GM10266 (cell line): ENCODE data around the gene HECW1.

Experiments used
- DNase-seq: peaks from one replicate; pipeline ENCODE4 v3.0.0; 2012; ENCODE audit errors: extremely low spot score
- CTCF ChIP-seq: IDR thresholded peaks from 2 replicates; pipeline ENCODE4 v1.5.1; 2012; ENCODE audit warnings: mild to moderate bottlenecking, low read depth; ENCODE audit not compliant: control insufficient read depth, insufficient read depth; ENCODE audit errors: missing control alignments

The HECW1 gene

GRCh38 chr7:43111630-43112458, 603 bp upstream of the HECW1 start:
- no peak for TF ChIP-seq CTCF
- DNase-seq = no peak

GRCh38 chr7:43112941-43113621, 634 bp downstream of the HECW1 start:
- no peak for DNase-seq
- no peak for TF ChIP-seq CTCF

- TF ChIP-seq CTCF = no peak
- DNase-seq = no peak
Measured at GRCh38 chr7:43113622-43114457, 1.4 kb downstream of the HECW1 start.

GRCh38 chr7:43114458-43114780, 2.0 kb downstream of the HECW1 start:
- TF ChIP-seq CTCF = no peak

GRCh38 chr7:43116451-43116850, 4.0 kb downstream of the HECW1 start:
- no peak for TF ChIP-seq CTCF

More at GRCh38 chr7:43114458-43114780, 2.0 kb downstream of the HECW1 start:
- DNase-seq = no peak

GRCh38 chr7:43117095-43117494, 4.6 kb downstream of the HECW1 start:
- DNase-seq = no peak

More at GRCh38 chr7:43116451-43116850, 4.0 kb downstream of the HECW1 start:
- DNase-seq = no peak

More at GRCh38 chr7:43117095-43117494, 4.6 kb downstream of the HECW1 start:
- no peak for TF ChIP-seq CTCF
